Stimulated activated CD4-positive, alpha-beta T cell treated with anti-CD3 and anti-CD28 coated beads, Interleukin-2, amount 100 ng/mL, for 4 hours (primary cell): ENCODE results near the gene OR10D3.
"Not testable (repeated sequence)": the region's sequence is repeated elsewhere in the genome, so short reads cannot be mapped to it uniquely, and the experiment has no call there.

Source experiments
- DNase-seq: peaks from one replicate; pipeline ENCODE4 v3.0.0-alpha.2; 2020; ENCODE audit warnings: low read depth

The OR10D3 gene

GRCh38 chr11:124195189-124195734 lies 12.1 kb downstream of the OR10D3 start:
- peak; percentile 8 for DNase-seq

- DNase-seq, result no peak
Measured at GRCh38 chr11:124197999-124198398, 14.9 kb downstream of the OR10D3 start.

DNA sequence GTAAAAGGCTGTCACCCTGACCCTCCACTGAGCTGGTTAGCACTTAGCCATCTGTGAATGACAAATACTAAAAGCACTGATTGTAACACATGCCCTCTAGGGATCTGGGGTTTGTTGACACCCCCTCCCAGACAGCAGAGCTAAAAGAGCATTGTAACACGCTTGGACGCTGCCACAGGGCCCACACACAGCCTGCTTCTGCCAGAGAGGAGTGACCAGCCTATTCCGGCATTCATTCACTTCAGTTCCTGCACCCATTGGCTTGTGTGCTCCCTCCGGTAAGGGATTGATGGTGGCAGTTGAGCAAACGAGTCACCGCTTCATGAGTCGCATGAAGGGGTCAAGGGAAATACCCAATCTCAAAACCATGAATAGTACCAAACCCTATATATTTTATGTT lies 15.8 kb downstream of the OR10D3 start:
- DNase-seq, result no peak

- no peak for DNase-seq
Measured at GRCh38 chr11:124199702-124200101, 16.6 kb downstream of the OR10D3 start.

GRCh38 chr11:124200671-124201070 lies 17.5 kb downstream of the OR10D3 start:
- no peak for DNase-seq

DNA sequence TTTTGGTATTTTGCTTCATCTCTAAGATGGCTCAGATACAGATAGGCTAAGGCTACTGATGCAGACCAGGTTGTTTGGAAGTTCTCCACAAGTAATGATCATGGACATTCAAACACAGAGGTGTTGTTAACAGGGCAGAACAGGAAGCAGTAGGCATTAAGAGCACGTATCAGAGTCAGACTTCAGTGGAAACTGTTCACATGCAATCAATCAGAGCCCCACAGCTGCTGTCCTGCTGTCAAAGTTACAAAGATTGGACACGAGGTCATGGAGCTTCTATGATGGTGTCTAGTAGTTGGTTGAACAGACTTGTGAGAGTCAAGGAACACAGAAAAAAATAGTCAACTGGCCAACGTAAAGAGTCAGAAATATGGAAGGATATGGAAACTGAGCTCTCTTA lies 19.8 kb downstream of the OR10D3 start:
- DNase-seq, result no peak

DNA sequence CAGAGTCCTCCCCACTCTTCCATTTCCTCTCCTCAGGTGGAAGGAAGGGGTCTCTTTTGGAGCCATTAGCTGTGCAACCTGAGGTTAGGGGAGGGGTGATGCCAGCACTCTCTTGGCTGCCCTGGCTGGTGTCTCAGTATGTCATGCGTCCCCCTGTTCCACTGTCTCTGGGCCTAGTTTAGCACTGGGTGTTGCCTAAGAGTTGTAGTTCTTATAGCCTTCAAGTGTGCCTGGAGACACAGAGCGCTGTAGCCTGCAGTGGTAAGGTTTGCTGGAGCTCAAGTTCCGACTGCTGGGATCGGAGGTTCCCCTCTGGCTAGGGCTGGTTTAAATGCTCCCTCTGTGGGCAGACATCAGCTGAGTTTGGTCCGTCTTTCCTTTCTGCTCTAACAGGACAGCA lies 20.9 kb downstream of the OR10D3 start:
- DNase-seq, result no peak

DNA sequence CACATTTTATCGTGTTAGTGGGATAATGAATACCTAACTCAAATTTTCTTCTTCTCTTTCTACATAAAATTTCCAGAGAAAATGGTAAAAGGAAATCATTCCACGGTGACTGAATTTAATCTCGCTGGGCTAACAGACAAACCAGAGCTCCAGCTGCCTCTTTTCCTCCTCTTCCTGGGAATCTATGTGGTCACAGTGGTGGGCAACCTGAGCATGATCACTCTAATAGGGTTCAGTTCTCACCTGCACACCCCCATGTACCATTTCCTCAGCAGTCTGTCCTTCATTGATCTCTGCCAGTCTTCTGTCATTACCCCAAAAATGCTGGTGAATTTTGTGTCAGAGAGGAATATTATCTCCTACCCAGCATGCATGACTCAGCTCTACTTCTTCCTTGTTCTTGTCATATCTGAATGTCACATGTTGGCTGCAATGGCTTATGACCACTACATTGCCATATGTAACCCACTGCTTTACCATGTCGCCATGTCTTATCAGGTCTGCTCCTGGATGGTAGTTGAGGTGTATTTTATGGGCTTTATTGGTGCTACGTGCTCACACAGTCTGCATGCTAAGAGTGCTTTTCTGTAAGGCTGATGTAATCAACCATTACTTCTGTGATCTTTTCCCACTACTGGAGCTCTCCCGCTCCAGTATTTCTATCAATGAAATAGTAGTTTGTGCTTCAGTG lies 24.1 kb downstream of the OR10D3 start:
- DNase-seq, result no peak

GRCh38 chr11:124209824-124210357 lies 26.7 kb downstream of the OR10D3 start:
- DNase-seq, result no peak

GRCh38 chr11:124210421-124210820 lies 27.3 kb downstream of the OR10D3 start:
- DNase-seq, result no peak

DNA sequence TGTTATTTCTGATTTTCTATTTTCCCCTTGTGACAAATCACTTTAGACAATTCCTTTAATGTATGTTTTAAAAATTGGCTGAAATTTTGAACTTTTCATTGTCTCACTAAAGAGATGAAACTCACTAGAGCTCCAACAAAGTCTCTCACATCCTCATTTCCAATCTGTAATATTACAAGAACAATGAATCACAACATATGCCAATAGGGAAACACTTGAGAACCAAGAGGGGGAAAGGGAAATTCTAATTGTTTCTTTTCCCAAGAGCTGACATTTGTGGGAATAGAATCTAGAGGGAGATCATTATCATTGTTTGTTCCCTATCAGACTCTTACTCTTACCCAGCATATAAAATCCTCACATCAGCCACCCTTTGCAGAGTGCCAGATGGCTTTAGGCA lies 28.2 kb downstream of the OR10D3 start:
- no peak for DNase-seq

GRCh38 chr11:124214027-124214426 lies 30.9 kb downstream of the OR10D3 start:
- DNase-seq, result no peak

DNA sequence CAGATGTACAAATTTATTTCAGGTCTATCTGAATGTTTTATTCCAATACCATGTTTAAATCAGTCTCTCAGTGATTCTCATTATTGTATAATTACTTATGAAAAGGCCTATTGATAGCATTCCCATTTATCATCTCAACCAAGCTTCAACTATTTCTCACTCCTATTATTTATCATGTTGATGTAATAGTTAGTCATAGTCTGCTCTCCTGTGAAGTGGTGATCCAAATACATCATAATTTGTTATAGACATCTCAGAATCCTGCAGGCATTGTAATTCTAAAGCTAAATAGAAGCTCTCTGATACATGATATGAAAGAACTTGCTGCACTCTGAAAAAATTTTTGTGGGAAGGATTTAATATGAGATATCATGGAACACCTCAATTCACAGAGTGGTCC lies 36.0 kb downstream of the OR10D3 start:
- no peak for DNase-seq

- DNase-seq, result no peak
Measured at GRCh38 chr11:124222407-124222806, 39.3 kb downstream of the OR10D3 start.

GRCh38 chr11:124224618-124225423 lies 41.7 kb downstream of the OR10D3 start:
- not testable (repeated sequence) for DNase-seq

DNA sequence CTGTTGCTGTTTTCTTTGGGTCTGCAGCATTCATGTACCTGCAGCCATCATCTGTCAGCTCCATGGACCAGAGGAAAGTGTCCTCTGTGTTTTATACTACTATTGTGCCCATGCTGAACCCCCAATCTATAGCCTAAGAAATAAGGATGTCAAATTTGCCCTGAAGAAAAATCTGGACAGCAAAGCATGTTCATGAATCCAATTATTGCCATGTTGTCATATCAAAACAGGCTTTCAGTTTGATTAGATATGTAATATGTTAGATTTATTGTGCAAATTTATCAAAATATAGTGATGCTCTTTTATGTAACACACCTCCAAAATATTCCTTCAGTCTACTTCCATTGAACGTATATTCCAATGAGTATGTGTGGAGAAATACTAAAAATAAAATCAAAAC lies 42.3 kb downstream of the OR10D3 start:
- no peak for DNase-seq

- no peak for DNase-seq
Measured at GRCh38 chr11:124233376-124233775, 50.2 kb downstream of the OR10D3 start.
